Kidney (tissue), 14 donors: ENCODE results near the gene C8A. TPM values are rescaled to one million over a fixed set of nuclear protein-coding genes. Genes with fewer than 3 reads are reported as not detected.

Experiments
- DNase-seq, 5 donors: peaks; one replicate each; pipeline ENCODE4 v3.0.0-alpha.2; 2013 to 2020
- FAIRE-seq: peaks from 2 replicates; lab custom pipeline; 2012; peaks lifted over from hg19 to GRCh38; lab: Jason Lieb, UNC
- H3K27ac ChIP-seq, 2 donors: one replicate each; pipeline ENCODE4 v1.7.0; 2013; ENCODE audit warnings: low read depth in 2 of 2, low read length in 2 of 2, inconsistent platforms in 1 of 2
- H3K27me3 ChIP-seq: one replicate; pipeline ENCODE4 v1.7.1; 2013; ENCODE audit warnings: low read length, inconsistent platforms; ENCODE audit not compliant: control insufficient read depth, insufficient read depth
- H3K36me3 ChIP-seq, 3 donors: one replicate each; pipeline versions ENCODE4 v1.7.0 to v1.7.1; 2013; ENCODE audit warnings: low read length in 3 of 3, control low read depth in 1 of 3, inconsistent platforms in 1 of 3; ENCODE audit not compliant: insufficient read depth in 3 of 3, control insufficient read depth in 2 of 3
- H3K4me1 ChIP-seq, 3 donors: one replicate each; pipeline versions ENCODE4 v1.7.0 to v1.7.1; 2013; ENCODE audit warnings: low read length in 3 of 3, inconsistent platforms in 1 of 3, low read depth in 1 of 3; ENCODE audit not compliant: control insufficient read depth in 2 of 3, insufficient read depth in 2 of 3
- H3K4me3 ChIP-seq, 3 donors: one replicate each; pipeline versions ENCODE4 v1.7.0 to v1.8.1; 2013; ENCODE audit warnings: low read length in 3 of 3, control low read depth in 1 of 3, inconsistent platforms in 1 of 3
- H3K9ac ChIP-seq, 3 donors: one replicate each; pipeline versions ENCODE4 v1.7.0 to v1.7.1; 2013; ENCODE audit warnings: low read length in 3 of 3, control low read depth in 1 of 3, inconsistent platforms in 1 of 3
- H3K9me3 ChIP-seq, 3 donors: one replicate each; pipeline versions ENCODE4 v1.7.0 to v1.7.1; 2013; ENCODE audit warnings: low read length in 3 of 3, control low read depth in 1 of 3, inconsistent platforms in 1 of 3; ENCODE audit not compliant: control insufficient read depth in 2 of 3, insufficient read depth in 1 of 3
- CTCF ChIP-seq: IDR thresholded peaks from 3 replicates; pipeline ENCODE4 v1.5.1; 2012; ENCODE audit warnings: mild to moderate bottlenecking, moderate library complexity, borderline replicate concordance; ENCODE audit not compliant: insufficient read depth; ENCODE audit errors: extremely low read depth
- intact Hi-C: fragments of 100-400 bp; cut with DNase I; formaldehyde crosslinking; loops from one replicate; pipeline ENCODE4 v1.11.1; 2022
- polyA plus RNA-seq: library from polyadenylated mRNA; stranded (reverse); fragments of 350-450 nt; fragmentation: Illumina TruSeq; extraction: RNeasy Lipid Tissue Mini Kit (QIAGEN cat#74804); gene quantifications from one replicate; pipeline ENCODE4 v1.2.3, GENCODE V29; 2014; ENCODE audit warnings: low read depth, low replicate concordance; ENCODE audit not compliant: insufficient read depth
- total RNA-seq: library from RNA; stranded (reverse); fragmentation: NEBNext Ultra II Directional; extraction: Animal tissue kit (Norgen Biotek cat#: 25700); gene quantifications from one replicate; pipeline ENCODE4 v1.2.1, GENCODE V29; 2021
- donor health status: control.
- donor health status: control.
- donor health status: control.
- donor health status: control.
- donor health status: control.
- donor health status: DM: yes; HTN: yes; CAD: no.
- donor health status: Normal renal cell carcinoma (clear cell type).

The C8A gene
- total and polyA plus RNA-seq, 2 donors from 2014 or later = 0.09 TPM; not detected in 1

GRCh38 chr1:56833088-56833487, 21.5 kb upstream of the C8A start:
- TF ChIP-seq CTCF = no peak
- no peak for FAIRE-seq
- intact Hi-C loops = no loop called here

GRCh38 chr1:56834137-56834900, 20.3 kb upstream of the C8A start:
- TF ChIP-seq CTCF = no peak
- Histone ChIP-seq H3K27ac (no peak overlapping the region), H3K36me3 (no peaks in the 10 kb centered on the region), H3K9me3 (no peaks in the 10 kb centered on the region), H3K4me1 (peaks cover 0 to 2% (median 0%) of the 10 kb centered on the region in 3 donors), H3K27me3 (no peaks in the 10 kb centered on the region), H3K4me3 (no peak overlapping the region), H3K9ac (no peak overlapping the region)
- DNase-seq (peak in 1 of 5 donors; percentile 23), FAIRE-seq (no peak)
- intact Hi-C loops = no loop called here

More at GRCh38 chr1:56833088-56833487, 21.5 kb upstream of the C8A start:
- H3K27me3 ChIP-seq = no peaks in the 10 kb centered on the region
- peak in 1 of 5 donors; percentile 9 for DNase-seq
- H3K9me3 ChIP-seq = no peaks in the 10 kb centered on the region
- H3K27ac ChIP-seq = no peak overlapping the region
- no peak overlapping the region for H3K4me3 ChIP-seq
- H3K9ac ChIP-seq = no peak overlapping the region
- H3K36me3 ChIP-seq = no peaks in the 10 kb centered on the region
- H3K4me1 ChIP-seq = peaks cover 0 to 2% (median 0%) of the 10 kb centered on the region in 3 donors

- Histone ChIP-seq H3K27me3 (no peaks in the 10 kb centered on the region), H3K9ac (no peak overlapping the region), H3K27ac (no peak overlapping the region), H3K36me3 (no peaks in the 10 kb centered on the region), H3K4me3 (no peak overlapping the region), H3K4me1 (peaks cover 0 to 2% (median 0%) of the 10 kb centered on the region in 3 donors), H3K9me3 (peaks cover 0 to 3% (median 0%) of the 10 kb centered on the region in 3 donors)
- DNase-seq (peak in 1 of 5 donors; percentile 15), FAIRE-seq (no peak)
- intact Hi-C loops = no loop called here
- TF ChIP-seq CTCF = no peak
Measured at GRCh38 chr1:56835657-56836056, 18.9 kb upstream of the C8A start.
